GM19240 (cell line): Measurements from ENCODE around the gene MICAL3.
"Not testable (repeated sequence)": the region's sequence is repeated elsewhere in the genome, so short reads cannot be mapped to it uniquely, and the experiment has no call there.

ENCODE experiments used
- DNase-seq: peaks from one replicate; pipeline ENCODE4 v3.0.0; 2011; ENCODE audit warnings: low spot score; ENCODE audit not compliant: insufficient read length

Gene MICAL3

DNA sequence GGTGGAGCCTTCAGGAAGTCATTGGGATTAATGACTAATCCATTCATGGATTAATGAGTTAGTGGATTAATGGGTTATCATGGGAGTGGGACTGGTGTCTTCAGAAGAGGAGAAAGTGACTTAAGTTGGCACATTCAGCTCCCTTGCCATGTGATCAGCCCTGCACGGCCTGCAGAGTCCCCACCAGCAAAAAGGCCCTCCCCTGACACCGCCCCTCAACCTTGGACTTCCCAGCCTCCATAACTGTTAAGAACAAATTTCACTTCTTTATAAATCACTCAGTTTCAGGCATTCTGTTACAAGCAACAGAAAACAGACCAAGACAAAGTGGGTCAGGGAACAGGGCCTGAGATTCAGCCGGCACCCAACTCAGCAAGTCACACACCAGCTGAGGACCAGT is 85.3 kb downstream of the MICAL3 start:
- DNase-seq: no peak

GRCh38 chr22:17938484-17938924 is 85.9 kb downstream of the MICAL3 start:
- DNase-seq: no peak

DNA sequence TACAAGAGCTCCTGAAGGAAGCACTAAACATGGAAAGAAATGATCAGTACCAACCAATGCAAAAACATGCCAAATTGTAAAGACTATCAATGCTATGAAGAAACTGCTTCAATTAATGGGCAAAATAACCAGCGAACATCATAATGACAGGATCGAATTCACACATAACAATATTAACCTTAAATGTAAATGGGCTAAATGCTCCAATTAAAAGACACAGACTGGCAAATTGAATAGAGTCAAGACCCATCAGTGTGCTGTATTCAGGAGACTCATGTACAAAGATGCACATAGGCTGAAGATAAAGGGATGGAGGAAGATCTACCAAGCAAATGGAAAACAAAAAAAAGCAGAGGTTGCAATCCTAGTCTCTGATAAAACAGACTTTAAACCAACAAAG is 91.9 kb downstream of the MICAL3 start:
- DNase-seq: not testable (repeated sequence)

DNA sequence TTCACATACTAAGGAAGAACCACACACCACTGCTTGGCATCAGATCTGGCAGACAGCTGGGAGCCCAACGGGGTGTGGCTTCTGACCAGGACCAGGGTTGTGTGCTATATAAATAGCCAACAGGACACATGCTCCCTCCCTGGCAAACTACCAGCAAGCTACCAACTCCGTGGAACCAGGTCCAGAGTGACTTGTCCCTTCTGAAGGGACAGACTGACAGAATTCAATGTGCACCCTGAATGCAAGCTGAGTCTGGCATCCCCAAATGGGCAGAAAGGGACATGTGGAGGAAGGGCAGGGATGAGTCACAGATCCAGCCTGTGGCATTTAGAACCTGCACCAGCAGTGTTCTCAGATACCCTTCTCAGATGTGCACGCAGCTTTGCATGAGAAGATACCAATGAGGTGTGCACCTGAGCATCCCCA is 92.9 kb downstream of the MICAL3 start:
- DNase-seq: no peak

- DNase-seq: no peak
Measured at GRCh38 chr22:17930455-17931313, 93.7 kb downstream of the MICAL3 start.

- DNase-seq: no peak
Measured at GRCh38 chr22:17929909-17930308, 94.5 kb downstream of the MICAL3 start.

- DNase-seq: no peak
Measured at GRCh38 chr22:17928391-17928790, 96.0 kb downstream of the MICAL3 start.

GRCh38 chr22:17927062-17927461 is 97.3 kb downstream of the MICAL3 start:
- DNase-seq: no peak

- no peak for DNase-seq
Measured at GRCh38 chr22:17926516-17926915, 97.8 kb downstream of the MICAL3 start.

GRCh38 chr22:17925431-17925841 is 98.9 kb downstream of the MICAL3 start:
- no peak for DNase-seq

GRCh38 chr22:17924735-17925364 is 99.5 kb downstream of the MICAL3 start:
- DNase-seq: no peak

DNA sequence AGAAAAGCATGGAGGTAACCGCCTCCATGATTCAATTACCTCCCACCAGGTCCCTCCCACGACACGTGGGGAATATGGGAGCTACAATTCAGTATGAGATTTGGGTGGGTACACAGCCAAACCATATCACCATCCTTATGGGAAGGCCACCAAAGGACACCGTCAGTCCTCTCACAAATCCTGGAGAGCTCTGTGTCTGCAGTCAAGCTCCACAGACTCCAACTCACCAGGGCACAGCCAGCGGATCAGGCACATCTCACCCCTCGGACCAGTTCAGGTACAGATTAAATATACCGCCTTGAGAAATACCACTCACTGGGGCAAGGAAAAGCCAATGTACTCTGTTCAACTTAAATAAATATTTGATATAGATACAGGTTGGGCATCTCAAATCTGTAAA is 100.3 kb downstream of the MICAL3 start:
- no peak for DNase-seq

- no peak for DNase-seq
Measured at GRCh38 chr22:17922925-17923903, 101.1 kb downstream of the MICAL3 start.

GRCh38 chr22:17921871-17922821 is 102.2 kb downstream of the MICAL3 start:
- no peak for DNase-seq

- DNase-seq: no peak
Measured at GRCh38 chr22:17920992-17921650, 103.2 kb downstream of the MICAL3 start.

DNA sequence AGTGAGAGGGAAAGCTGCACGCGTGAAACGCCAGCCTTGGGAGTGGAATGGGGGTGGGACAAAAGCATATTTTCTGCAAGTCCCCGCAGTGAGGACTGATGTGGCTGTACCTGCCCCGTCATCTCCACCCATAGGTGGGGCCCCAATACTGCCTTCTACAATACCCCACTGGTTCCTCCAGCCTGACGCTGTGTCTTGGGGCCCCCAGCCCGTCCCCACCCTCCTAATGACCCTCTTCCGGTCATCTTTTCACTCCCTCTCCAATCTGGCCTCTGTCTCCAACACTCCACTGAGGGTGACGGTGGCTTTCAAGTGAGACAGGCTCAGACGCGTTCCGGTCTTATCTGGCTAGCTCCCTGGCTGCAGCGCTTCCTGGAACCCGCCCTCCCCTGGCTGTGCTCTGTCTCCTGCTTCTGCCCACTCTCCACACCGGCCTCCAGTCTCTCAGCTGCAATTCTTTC is 104.2 kb downstream of the MICAL3 start:
- DNase-seq: no peak

DNA sequence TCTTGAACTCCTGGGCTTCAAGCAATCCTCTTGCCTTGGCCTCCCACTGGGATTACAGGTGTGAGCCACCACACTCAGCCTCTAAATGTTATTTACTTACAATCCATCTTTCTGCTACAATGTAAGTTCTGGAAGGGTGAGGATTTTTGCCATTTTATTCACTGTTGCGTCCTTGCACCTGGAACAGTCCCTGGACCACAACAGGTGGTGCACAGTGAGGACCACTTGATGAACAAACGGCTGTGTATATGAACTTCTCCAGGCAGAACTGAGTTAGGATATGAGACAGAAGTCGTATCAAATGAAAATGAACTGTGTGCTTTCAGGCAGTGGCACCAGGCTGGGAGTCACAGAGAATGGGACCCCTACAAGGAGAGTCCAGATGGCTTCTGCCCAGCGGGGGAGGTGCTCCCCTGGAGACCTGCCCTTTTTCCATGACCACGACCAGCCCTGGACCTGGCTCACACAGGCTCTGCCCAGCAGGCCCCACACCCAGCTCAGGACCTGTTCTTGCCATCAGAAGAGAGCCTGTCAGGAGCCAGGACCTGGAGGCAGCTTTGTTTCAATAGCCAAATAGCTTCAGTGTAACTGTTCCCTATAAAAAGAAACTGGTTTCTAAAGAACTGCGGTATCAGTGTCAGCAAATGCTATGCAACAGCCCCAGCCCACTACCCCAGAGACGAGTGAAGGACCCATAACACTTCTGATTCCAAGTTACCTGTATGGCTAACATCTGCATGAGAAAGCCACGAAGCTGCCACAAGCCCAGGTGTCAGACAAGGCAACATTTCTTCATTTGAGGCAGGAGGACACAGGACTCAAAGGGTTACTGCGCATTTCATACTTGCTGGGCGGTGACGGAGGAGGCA is 104.9 kb downstream of the MICAL3 start:
- no peak for DNase-seq

GRCh38 chr22:17918840-17919239 is 105.5 kb downstream of the MICAL3 start:
- DNase-seq: no peak

DNA sequence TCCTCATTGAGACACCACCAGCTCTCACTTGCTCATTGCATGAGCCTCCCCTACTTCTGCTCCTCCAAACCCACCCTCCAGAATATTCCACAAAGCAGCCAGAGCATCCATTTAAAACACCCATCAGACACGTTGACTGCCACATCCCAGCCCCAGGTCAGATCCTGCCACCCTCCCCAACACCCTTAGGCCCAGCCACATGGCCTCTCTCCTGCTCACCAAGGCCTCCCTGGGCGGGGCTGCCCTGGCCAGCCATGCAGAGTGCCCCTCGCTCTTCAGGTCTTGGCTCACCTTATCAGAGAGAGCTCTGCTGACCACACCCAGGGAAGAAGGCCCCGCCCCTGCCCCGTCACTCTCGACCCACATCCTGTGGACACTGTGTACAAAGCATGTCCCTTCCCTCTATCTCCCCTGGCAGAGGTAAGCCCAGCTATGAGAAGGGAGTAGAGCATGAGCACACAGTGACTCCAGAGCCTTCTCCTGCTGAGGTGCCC is 106.8 kb downstream of the MICAL3 start:
- no peak for DNase-seq
